Activated T-cell treated with anti-CD3 and anti-CD28 coated beads, Interleukin-2, amount 50 U/mL, for 1 hour (primary cell): ENCODE measurements around the gene SVOP.
"Not testable (repeated sequence)": the region's sequence is repeated elsewhere in the genome, so short reads cannot be mapped to it uniquely, and the experiment has no call there.

ENCODE experiments used
- DNase-seq: peaks from one replicate; pipeline ENCODE4 v3.0.0-alpha.2; 2020

The SVOP gene

DNA sequence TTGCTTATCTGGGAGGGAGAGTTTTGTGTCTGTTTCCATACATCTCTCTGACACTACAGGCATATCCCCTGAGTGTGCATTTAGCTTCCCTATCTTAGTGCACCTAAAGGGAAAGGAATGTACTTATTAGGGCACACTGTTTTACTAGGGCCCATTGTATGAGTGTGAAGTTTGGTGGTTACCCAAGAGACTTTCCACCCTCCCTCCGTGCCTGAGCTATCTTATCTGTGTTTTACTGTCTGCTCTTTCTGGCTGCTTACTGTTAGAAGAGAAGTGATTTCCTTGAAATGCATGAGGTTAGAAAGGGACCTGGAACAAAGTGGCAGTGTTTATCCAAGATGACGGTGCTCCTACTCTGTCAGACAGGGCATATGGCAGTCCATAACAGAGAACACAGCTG is 8.5 kb upstream of the SVOP start:
- DNase-seq = no peak

DNA sequence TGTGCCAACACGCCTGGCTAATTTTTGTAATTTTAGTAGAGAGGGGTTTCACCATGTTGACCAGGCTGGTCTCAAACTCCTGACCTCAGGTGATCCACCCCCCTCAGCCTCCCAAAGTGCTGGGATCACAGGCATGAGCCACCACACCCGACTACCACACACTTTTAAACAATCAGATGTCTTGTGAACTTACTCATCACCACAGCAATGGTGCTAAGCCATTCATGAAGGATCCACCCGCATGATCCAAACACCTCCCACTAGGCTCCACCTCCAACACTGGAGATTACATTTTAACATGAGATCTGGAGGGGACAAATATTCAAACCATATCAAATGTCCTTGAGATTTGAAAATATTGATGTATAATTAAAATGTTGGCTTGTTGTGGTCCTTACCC is 7.8 kb upstream of the SVOP start:
- DNase-seq = not testable (repeated sequence)

DNA sequence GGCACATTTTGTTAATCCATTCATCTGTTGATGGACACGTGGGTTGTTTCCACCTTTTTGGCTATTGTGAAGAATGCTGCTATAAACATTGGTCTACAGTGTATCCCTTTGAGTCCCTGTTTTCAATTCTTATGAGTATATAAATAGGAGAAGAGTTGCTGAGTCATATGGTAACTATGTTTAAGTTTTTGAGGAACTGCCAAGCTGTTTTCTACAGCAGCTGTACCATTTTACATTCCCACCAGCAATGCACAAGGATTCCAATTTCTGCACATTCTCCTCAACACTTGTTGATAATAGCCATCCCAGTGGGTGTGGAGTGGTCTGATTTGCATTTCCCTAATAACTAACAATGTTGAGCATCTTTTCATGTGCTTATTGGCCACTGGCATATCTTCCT is 6.9 kb upstream of the SVOP start:
- DNase-seq = no peak

DNA sequence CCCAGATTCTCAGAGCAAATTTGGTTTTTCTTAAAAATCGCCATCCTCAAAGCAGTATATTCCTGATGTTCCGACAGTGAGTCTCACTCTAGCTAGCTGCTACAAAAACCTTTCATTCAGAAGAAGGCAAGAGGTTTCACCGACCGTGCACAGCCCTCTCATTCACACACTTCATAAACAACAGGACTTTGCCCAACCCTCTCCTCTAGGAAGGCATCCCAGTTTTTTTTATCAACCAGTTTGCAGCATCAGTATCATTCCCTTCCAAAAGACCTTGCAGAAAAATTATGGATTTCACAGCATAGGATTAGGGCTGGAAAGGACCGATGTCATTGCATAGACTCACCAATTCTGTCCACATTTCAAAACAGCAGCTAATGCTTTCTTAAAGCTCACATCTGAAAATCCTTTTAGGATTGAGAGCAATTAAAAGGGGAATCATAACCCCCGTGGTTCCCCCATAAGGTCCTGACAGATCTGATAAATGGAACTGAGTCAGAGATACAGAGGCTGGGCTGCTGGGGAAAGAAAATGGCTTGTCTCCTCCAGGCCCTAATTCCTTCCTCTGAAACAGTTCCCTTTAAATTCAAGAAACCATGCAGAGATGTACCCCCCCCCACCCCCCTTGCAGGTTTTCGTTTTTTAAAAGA is 597 bp downstream of the SVOP start:
- no peak for DNase-seq

DNA sequence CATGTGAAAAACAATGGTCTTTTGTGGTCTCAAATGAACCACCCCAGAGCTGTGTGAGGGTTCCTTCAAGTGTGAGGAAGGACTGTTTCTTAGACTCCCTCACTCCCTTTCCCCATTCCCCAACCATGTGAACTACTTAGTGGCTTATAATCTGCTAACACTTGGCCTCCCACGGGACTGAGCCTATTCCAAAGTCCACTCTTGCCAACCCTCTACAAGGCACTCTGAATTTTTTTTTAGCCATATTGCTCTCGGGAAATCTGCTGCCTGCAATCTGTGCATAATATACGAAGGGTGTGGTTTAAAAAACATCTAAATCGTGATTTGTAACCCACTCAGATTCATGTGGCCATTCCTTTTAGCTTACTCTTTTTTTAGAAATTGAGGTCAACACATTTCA is 2.6 kb downstream of the SVOP start:
- DNase-seq = no peak

DNA sequence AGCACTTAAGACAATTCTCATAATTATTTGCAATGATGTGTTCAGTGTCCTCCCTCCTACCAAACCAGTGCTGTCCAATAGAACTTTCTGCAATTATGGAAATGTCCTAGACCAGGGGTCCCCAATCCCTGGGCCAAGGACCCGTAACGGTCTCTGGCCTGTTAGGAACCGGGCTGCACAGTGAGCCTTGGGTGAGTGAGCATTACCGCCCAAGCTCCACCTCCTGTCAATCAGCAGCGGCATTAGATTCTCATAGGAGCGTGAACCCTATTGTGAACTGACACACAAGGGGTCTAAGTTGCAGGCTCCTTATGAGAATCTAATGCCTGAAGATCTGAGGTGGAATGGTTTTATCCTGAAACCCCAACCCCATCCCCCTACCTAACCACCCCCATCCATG is 3.9 kb downstream of the SVOP start:
- DNase-seq = no peak

DNA sequence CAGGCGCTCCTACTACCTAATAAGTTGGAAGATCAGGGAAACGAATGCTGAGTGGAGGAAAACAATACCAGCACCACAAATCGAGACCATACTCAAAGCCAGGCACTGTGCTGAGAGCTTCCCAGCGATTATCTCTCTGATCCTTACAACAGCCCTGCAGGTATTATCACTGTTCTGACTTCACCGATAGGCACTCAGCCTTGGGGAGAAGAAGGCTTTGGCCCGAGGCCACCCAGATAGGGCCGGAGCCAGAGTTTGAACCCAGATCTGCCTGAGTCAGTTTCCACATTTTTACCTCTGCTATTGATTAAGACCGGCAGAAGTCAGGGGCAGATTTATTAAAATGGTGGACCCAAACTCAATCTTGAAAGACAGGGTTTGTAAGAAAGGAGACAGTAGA is 4.9 kb downstream of the SVOP start:
- no peak for DNase-seq

DNA sequence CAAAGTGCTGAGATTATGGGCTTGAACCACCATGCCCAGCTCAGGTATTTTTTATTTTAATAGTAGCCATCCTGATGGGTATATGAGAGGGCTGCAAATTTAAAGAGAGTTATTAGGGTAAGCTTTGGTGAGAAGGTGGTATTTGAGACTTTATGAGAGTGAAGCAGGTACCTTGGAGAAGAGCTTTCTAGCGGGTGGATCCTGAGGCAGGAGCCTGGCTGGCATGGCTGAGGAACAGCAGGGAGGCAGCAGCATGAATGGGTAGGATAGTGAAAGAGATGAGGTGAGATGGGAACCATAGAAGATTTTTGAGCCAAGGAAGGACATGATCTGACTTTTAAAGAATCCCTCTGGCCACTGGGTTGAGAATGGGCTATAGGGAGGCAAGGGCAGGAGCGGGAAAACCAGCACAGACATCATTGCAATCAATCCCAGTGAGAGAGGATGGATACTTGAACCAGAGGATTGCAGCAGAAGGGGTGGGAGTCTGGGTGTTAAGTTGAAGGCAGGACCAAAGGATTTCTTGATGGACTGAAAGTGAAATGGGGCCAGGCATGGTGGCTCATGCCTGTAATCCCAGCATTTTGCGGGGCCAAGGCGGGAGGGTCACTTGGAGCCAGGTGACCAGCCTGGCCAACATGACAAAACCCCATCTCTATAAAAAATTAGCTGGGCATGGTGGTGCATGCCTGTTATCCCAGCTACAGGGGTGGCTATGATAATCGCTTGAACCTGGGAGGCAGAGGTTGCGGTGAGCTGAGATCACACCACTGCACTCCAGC is 5.7 kb downstream of the SVOP start:
- DNase-seq = no peak

DNA sequence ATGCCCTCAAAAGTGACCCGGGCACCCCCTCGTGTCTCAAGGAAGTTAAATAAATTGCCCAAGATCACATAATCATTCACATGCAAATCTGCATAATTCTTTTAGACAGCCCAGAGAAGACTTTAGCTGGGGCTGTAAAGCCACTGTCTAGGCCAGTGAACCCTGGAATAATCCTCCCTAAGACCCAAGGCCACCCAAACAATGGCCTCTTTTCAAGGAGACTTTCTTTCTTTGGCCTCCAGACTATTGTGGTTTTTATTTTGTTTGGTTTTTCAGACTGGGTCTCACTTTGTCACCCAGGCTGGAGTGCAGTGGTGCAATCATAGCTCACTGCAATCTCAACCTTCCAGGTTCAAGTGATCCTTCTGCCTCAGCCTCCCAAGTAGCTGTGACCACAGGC is 10.6 kb downstream of the SVOP start:
- DNase-seq = no peak

DNA sequence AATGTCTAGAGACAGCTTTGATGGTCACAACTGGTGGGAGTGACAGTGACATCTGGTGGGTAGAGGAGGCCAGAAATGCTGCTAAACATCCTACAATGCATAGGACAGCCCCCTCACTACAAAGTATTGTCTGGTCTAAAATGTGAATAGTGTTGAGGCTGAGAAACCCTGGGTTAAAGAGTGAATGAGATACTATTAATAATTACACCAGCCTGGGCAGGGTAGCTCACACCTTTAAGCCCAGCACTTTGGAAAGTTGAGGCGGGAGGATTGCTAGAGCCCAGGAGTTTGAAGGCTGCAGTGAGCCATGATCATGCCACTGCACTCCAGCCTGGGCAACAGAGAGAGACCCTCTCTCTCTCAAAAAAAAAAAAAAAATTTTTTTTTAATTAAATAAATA is 11.1 kb downstream of the SVOP start:
- no peak for DNase-seq

DNA sequence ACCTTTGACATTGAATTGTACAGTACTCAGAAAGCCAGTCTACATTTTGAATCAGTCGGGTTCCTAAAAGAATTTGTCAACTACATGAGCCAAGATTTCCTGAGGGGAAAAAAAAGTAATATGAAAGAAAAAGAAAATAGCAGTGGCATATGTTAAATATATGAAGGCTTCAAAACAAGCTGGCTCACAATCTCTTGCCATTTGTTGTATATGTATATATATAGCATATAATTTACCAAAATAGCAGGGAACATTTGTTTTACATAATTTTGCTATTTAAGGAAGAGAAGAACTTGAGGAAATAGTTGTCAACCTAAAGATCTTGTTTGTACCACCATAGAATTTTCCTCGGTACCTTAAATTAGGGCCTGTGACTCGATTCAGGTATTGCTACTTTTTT is 16.9 kb downstream of the SVOP start:
- DNase-seq = no peak

DNA sequence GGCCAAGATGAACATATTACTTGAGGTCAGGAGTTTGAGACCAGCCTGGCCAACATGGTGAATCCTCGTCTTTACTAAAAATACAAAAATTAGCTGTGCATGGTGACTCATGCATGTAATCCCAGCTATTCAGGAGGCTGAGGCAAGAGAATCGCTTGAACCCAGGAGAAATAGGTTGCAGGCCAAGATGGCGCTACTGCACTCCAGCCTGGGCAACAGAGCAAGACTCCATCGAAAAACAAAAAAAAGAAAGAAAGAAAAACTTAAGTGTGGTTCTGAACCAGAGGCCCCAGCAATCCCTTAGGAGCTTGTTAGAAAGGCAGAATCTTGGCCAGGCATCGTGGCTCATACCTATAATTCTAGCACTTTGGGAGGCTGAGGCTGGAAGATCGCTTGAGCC is 24.5 kb downstream of the SVOP start:
- DNase-seq = no peak

DNA sequence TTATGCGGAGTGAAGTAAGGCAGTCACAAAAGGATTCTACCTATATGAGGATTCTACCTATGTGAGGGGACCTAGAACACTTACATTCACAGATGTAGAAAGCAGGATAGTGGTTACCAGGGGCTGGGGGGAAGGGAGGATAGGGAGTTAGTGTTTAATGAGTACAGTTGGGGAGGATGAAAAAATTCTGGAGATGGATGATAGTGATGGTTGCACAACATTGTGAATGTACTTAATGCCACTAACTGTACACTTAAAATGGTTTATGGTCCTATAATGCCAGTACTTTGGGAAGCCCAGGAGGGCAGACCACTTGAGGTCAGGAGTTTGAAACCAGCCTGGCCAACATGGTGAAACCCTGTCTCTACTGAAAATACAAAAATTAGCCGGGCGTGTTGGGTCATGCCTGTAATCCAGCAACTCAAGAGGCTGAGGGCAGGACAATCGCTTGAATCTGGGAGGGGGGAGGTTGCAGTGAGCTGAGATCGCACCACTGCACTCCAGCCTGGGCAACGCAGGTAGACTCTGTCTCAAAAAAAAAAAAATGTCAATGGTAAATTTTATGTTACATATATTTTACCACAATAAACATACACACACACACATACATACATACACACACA is 25.4 kb downstream of the SVOP start:
- no peak for DNase-seq

DNA sequence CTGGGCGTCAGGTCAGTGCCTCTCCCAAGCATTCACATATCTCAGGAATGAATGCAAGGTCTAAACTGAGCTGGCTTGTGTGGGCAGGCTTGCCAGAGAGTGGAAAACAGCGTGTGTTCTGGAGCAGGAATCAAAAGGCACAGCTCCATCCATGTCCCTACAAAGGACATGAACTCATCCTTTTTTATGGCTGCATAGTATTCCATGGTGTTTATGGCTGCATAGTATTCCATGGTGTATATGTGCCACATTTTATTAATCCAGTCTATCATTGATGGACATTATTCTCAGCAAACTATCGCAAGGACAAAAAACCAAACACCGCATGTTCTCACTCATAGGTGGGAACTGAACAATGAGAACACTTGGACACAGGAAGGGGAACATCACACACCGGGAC is 30.8 kb downstream of the SVOP start:
- not testable (repeated sequence) for DNase-seq

DNA sequence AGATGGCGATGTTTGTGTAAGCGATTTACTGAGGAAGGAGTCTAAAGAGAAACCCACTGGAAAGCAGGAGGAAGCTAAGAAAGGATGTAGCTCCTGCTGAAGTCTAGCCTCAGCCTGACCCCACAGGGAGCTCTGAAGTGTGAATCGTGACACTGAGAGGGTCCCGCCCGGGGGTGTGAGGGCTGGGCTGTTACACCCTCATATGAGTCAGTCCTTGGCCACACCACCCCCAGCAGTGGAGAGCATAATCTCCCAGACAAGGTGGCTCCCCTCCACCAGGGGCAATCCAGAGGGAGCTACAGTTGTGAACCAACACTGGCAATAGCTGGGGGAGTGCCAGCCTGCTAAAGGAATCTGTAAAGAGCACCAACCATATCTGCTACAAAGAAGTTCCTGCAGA is 31.5 kb downstream of the SVOP start:
- DNase-seq = no peak

DNA sequence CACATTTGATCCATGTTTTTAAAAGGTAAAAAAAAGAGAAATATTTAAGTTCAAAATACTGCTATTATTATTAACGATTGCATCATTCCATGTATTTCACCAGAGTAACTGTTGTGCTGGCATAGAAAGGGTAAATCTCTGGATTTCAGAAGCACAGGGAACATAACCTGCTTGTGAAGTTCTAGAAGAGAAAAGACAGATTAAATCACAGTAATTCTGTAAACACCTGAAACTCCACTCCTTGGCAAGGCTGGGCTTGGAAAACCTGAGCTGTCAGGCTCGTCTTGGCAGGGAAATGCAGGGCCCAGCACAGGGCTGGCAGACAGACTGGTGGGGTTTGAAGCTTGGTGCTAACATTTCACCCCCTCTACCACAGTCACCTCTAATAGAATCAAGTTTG is 35.1 kb downstream of the SVOP start:
- DNase-seq = no peak

DNA sequence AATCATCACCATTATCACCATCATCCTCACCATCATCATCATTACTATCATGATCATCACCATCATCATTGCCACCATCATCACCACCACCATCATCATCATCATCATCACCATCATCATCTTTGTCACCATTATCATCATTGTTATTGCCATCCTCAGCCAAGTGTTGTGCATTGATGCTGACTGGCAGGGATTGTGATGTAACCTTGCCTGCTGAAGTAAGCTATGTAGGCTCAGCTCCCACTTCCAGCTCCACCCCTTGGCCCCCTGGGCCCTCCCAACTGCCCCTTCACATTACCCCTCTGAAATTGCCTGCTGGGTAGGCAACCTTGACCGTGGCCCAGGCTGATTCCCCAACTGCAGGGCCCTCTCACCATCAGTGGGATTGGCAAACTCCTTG is 37.6 kb downstream of the SVOP start:
- DNase-seq = no peak

DNA sequence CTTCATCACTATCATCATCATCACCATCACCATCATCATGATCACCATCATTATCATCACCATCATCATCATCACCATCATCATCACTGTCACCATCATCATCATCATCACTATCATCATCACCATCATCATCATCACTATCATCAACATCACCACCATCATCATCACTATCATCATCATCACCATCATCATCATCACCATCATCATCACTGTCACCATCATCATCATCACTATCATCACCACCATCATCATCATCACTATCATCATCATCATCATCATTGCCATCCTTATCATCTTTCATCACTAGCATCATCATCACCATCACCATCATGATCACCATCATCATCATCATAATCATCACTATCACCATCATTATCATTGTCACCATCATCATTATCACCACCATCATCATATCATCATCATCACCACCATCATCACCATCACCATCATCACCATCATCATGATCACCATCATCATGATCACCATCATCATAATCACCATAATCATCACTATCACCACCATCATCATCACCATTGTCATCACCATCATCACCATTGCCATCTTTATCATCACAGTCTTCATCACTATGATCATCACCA is 38.1 kb downstream of the SVOP start:
- DNase-seq = no peak

DNA sequence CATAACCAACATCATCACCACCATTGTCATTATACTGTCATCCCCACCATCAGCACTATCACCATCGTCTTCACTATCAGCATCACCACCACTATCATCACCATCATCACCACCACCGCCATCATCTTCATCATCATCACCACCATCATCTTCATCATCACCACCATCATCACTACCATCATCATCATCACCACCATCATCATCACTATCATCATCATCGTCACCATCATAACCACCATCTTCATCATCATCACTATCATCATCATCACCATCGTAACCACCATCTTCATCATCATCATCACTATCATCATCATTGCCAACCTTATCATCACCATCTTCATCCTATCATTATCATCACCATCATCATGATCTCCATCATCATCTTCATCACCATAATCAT is 39.0 kb downstream of the SVOP start:
- no peak for DNase-seq

DNA sequence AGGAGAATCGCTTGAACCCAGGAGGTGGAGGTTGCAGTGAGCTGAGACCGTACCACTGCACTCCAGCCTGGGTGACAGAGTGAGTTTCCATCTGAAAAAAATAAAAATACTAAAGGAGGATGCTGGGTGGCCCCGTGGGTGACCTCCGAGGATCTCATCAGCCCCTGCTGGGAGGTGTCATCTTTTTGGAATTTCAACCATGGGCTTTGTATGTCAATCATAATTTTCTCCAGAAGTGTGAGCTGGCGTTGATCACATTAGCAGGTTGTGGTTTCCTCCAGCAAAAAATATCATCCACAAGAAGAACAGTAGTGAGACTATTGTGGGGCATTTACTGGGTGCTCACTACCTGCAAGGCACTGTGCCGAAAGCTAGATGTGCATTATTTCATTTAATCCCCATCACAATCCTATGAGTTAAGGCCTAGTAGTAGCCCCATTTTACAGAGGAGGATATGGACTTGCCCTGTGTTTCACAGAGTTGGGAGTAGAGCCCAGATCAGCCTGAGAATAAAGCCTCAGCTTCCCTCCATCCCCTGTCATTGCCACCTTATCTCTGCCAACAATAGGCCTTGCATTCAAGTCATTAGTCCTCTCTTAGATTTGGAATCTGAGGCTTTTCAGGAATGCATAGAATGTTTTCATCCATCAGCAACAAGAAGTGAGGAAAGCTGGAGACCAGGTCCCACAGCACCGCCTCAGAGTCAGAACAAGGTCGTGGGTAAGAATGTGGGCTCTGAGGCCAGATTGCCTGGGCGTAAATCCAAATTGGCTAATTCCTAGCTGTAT is 39.8 kb downstream of the SVOP start:
- no peak for DNase-seq

DNA sequence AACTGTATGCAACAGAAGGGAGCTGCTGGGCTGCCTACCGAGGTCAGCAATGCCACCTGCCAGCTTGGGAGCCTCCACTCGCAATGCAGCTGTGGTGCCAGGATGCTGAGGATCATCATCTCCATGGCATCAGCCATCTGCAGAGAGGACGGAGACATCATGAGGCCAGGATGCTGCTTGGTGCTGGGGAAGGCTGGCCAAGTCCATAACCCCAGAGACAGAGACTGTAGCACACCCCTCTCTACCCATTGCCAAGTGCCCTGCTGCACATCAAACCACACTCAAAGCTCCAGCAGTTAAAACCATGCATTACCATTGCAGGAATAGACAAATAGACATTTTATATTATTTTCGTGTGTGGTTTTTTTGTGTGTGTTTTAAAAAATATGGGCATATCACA is 43.5 kb downstream of the SVOP start:
- DNase-seq = no peak

DNA sequence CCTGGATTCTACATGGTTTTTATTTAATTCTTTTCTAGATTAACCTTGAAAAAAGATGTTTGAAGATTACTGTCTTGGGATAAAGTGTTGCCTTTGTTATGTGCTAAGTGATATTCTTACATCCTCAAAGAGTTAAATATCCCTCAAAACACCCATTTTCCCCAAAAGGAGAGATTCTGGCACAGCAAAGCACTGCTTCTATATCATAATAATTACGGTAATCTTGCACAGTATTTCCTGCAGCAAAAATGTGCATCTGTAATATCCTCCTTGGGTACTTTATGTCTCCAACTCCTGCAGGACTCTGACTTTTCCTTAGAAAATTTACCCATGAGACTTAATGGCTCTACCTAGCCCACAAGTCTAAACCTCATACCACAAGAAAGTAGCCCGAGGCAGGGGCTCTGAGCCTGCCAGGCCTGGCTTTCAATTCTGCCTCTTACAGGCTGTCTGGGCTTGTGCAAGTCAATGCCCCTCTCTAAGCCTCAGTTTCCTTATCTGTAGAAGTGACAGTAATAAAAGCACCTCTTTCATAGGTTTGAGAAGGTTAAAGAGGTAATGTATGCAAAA is 45.8 kb downstream of the SVOP start:
- DNase-seq = no peak

DNA sequence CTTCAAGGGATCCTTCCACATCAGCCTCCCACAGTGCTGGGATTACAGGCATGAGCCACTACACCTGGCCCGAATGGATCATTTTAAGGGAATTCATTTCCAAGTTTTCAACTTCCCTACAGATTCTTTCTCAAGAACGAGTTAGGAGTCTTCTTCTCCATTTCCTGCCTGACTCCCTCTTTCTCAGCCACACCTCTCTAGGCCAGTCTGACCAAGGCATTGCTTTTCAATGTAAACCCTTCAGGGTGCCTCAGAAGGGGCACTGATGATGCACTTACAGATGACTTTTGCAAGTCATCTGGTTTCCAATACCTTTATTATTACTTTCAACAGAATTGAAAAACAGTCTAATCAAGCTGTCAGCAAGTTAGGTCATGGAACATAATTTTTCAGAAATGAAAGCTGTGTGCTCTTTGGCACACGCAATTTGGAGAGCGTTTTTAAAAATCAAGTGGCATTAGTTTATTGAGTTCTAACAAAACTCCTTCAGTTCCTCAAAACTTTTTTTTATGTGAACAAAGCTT is 47.2 kb downstream of the SVOP start:
- no peak for DNase-seq
